Lower leg skin (tissue), 3 donors: ENCODE results near the gene HCN2.

Experiments used
- CTCF ChIP-seq, 3 donors: fragments of 450-650 bp; IDR thresholded peaks; one replicate each; pipeline ENCODE4 v1.5.1; 2016; ENCODE audit warnings: antibody characterized with exemption in 3 of 3, mild to moderate bottlenecking in 3 of 3, moderate library complexity in 2 of 3
- POLR2A ChIP-seq, 2 donors: fragments of 450-650 bp; IDR thresholded peaks; one replicate each; pipeline ENCODE4 v1.6.1; 2016 to 2017; ENCODE audit warnings: antibody characterized with exemption in 2 of 2, mild to moderate bottlenecking in 1 of 2, moderate library complexity in 1 of 2

DNA sequence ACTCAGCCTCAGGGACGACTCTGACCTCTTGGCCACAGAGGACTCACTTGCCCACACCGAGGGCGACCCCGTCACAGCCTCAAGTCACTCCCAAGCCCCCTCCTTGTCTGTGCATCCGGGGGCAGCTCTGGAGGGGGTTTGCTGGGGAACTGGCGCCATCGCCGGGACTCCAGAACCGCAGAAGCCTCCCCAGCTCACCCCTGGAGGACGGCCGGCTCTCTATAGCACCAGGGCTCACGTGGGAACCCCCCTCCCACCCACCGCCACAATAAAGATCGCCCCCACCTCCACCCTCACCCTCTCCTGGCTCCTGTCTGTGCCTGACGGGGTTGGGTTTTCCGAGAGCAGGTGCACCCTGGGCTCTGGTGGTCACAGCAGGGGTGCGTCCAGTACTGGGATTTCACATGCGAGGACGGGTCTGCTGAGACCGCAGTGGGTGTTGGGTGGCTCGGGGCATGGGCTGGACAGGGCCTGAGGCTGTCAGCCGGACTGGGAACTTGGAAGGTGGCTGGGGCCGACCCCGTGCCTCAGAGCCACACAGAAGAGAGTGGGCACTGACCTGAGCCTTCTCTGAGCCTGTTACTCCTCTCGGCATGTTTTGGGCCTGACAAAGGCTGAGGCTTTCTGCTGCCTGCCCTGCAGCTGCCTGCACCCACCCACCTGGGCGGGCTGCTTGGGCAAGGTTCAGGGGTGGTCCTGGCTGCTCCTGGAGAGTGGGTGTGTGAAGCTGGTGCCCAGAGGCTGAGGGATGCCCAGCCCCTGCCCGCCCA is 6.3 kb upstream of the HCN2 start:
- no peak for TF ChIP-seq CTCF (IDR thresholded peaks at IDR 0.05)
- no peak for TF ChIP-seq POLR2A (IDR thresholded peaks at IDR 0.05)
